ENCODE measurements around the gene CNTN1. TPM values are rescaled to one million over a fixed set of nuclear protein-coding genes. Genes with fewer than 3 reads are reported as not detected.

CNTN1 gene
- total RNA-seq, 1 experiment from 2014 or later, result 4.6 TPM

- Histone ChIP-seq H3K4me1 (replicated peaks) (no peaks in the 10 kb centered on the region), H3K27ac (no peak overlapping the region), H3K9me3 (replicated peaks) (no peaks in the 10 kb centered on the region), H3K4me3 (no peak overlapping the region), H3K27me3 (replicated peaks) (no peaks in the 10 kb centered on the region), H3K36me3 (no peaks in the 10 kb centered on the region)
- no peak for DNase-seq (ENCODE audit: low read depth in 1 of 2, low spot score in 2 of 2)
Measured at GRCh38 chr12:40992674-40993073, 300.4 kb downstream of the CNTN1 start.

GRCh38 chr12:40993158-40993557 lies 300.9 kb downstream of the CNTN1 start:
- Histone ChIP-seq H3K27me3 (replicated peaks) (no peaks in the 10 kb centered on the region), H3K9me3 (replicated peaks) (no peaks in the 10 kb centered on the region), H3K36me3 (no peaks in the 10 kb centered on the region), H3K27ac (no peak overlapping the region), H3K4me3 (no peak overlapping the region), H3K4me1 (replicated peaks) (no peaks in the 10 kb centered on the region)
- DNase-seq (ENCODE audit: low read depth in 1 of 2, low spot score in 2 of 2), result no peak

- no peak for DNase-seq (ENCODE audit: low read depth in 1 of 2, low spot score in 2 of 2)
- H3K4me3 ChIP-seq, result no peak overlapping the region
- H3K27me3 ChIP-seq (replicated peaks), result no peaks in the 10 kb centered on the region
Measured at GRCh38 chr12:40996091-40996490, 303.9 kb downstream of the CNTN1 start.

GRCh38 chr12:40999210-40999609 lies 307.0 kb downstream of the CNTN1 start:
- H3K27me3 ChIP-seq (replicated peaks), result no peaks in the 10 kb centered on the region
- 0 out of 2 replicates have a peak, but pooled peaks cover 2% of the 10 kb centered on the region for H3K9me3 ChIP-seq (replicated peaks)
- no peaks in the 10 kb centered on the region for H3K4me1 ChIP-seq (replicated peaks)
- no peaks in the 10 kb centered on the region for H3K36me3 ChIP-seq
- DNase-seq (ENCODE audit: low read depth in 1 of 2, low spot score in 2 of 2), result no peak
- no peak overlapping the region for H3K4me3 ChIP-seq
- no peak overlapping the region for H3K27ac ChIP-seq

More at GRCh38 chr12:40996091-40996490, 303.9 kb downstream of the CNTN1 start:
- Histone ChIP-seq H3K4me1 (replicated peaks) (no peaks in the 10 kb centered on the region), H3K9me3 (replicated peaks) (no peaks in the 10 kb centered on the region), H3K36me3 (no peaks in the 10 kb centered on the region), H3K27ac (no peak overlapping the region)

DNA sequence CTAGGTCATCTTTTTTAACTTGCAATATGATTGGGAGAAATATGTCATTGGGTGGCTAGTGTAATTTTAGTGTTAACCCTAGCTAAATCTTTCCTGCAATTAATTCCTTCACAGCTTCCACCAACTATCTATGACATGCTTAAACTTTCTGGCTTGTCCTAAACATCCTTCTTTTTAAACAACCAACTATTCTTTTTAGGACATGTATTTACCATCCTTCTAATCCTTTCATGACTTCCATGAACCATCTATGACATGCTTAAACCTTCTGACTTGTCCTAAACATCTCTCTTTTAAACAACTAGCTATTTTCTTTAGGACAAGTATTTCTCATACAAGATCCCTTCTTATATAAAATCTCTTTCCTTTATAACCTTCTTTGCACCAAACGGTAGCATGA lies 316.2 kb downstream of the CNTN1 start:
- Histone ChIP-seq H3K9me3 (replicated peaks) (peaks cover 7% of the 10 kb centered on the region; the same call in 1 of the 2 replicates), H3K4me1 (replicated peaks) (peaks cover 3% of the 10 kb centered on the region), H3K4me3 (no peak overlapping the region), H3K27me3 (replicated peaks) (no peaks in the 10 kb centered on the region), H3K27ac (no peak overlapping the region), H3K36me3 (no peaks in the 10 kb centered on the region)
- no peak for DNase-seq (ENCODE audit: low read depth in 1 of 2, low spot score in 2 of 2)

DNA sequence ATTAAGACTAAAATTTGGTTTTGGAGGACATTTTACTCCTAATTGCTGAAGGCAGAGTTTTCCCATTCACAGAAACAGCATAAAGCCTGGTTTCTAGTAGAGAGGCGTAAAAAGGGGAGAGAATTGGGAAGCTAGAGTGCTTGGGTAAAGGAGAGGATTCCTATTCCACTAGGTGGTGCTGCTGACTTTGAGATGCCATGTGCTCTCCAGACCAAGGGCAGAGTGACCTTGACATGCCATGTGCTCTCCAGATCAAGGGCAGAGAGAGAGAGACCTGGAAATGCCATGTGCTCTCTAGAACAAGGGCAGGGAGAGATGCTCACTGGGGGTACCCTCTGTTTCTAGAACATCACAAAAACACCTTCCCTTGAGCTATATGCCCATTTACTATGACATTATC lies 319.7 kb downstream of the CNTN1 start:
- Histone ChIP-seq H3K36me3 (no peaks in the 10 kb centered on the region), H3K4me3 (no peak overlapping the region), H3K27ac (no peak overlapping the region), H3K4me1 (replicated peaks) (peaks cover 19% of the 10 kb centered on the region), H3K9me3 (replicated peaks) (peaks cover 7% of the 10 kb centered on the region; the same call in 1 of the 2 replicates), H3K27me3 (replicated peaks) (no peaks in the 10 kb centered on the region)
- DNase-seq (ENCODE audit: low read depth in 1 of 2, low spot score in 2 of 2), result no peak

GRCh38 chr12:41013881-41014642 lies 321.8 kb downstream of the CNTN1 start:
- peak in 1 of 2 experiments; percentile 72 for DNase-seq (ENCODE audit: low read depth in 1 of 2, low spot score in 2 of 2)
- H3K36me3 ChIP-seq, result no peaks in the 10 kb centered on the region
- H3K9me3 ChIP-seq (replicated peaks), result no peaks in the 10 kb centered on the region
- H3K4me3 ChIP-seq, result no peak overlapping the region
- H3K27ac ChIP-seq, result peak overlapping the region; percentile 37
- H3K4me1 ChIP-seq (replicated peaks), result peaks cover 19% of the 10 kb centered on the region
- H3K27me3 ChIP-seq (replicated peaks), result no peaks in the 10 kb centered on the region

GRCh38 chr12:41014643-41015020 lies 322.4 kb downstream of the CNTN1 start:
- no peaks in the 10 kb centered on the region for H3K9me3 ChIP-seq (replicated peaks)
- no peaks in the 10 kb centered on the region for H3K36me3 ChIP-seq
- H3K4me3 ChIP-seq, result no peak overlapping the region
- peak in 1 of 2 experiments; percentile 79 for DNase-seq (ENCODE audit: low read depth in 1 of 2, low spot score in 2 of 2)
- H3K27ac ChIP-seq, result peak overlapping the region; percentile 37; the same call in 1 of the 2 replicates
- H3K4me1 ChIP-seq (replicated peaks), result peaks cover 19% of the 10 kb centered on the region
- no peaks in the 10 kb centered on the region for H3K27me3 ChIP-seq (replicated peaks)

DNA sequence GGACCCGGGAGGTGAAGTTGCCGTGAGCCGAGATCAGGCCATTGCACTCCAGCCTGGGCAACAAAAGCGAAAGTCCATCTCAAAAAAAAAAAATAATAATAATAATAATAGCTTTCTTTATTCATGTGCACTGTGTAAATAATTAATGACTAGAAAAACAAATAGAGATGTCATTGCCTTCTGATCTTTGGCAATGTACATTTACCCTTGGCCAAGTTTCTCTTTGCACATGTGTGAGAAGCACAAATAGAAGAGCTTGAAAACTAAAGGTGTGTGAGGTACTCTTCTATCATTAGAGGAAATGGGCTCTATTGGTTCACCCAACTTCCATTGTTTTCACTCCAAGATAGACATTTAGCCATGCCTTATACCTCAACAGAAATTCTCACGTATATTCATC lies 325.8 kb downstream of the CNTN1 start:
- no peak for DNase-seq (ENCODE audit: low read depth in 1 of 2, low spot score in 2 of 2)
- Histone ChIP-seq H3K27ac (no peak overlapping the region), H3K36me3 (no peaks in the 10 kb centered on the region), H3K4me3 (no peak overlapping the region), H3K27me3 (replicated peaks) (no peaks in the 10 kb centered on the region), H3K9me3 (replicated peaks) (no peaks in the 10 kb centered on the region), H3K4me1 (replicated peaks) (peaks cover 19% of the 10 kb centered on the region)

GRCh38 chr12:41019461-41019860 lies 327.2 kb downstream of the CNTN1 start:
- DNase-seq (ENCODE audit: low read depth in 1 of 2, low spot score in 2 of 2), result no peak
- H3K27ac ChIP-seq, result no peak overlapping the region
- H3K36me3 ChIP-seq, result no peaks in the 10 kb centered on the region

DNA sequence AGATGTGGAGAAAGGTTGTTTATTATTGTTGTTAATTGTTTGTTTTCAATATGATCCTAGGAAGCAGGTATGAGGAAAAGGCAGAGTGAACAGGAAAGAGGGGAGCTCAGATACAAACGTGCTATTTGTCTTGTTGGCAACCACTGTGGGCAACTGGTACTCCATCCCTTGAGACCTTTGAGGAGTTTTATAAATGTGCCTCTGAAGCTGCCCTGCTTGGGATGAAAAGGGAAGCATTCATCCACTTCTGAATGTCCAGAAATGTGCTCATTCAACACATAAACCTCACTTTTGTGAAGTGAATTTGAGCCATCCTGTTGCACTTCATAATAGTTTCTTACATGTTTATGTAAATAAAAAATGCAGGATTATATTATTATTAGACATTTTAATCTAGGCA lies 331.6 kb downstream of the CNTN1 start:
- H3K36me3 ChIP-seq, result no peaks in the 10 kb centered on the region

More at GRCh38 chr12:41019461-41019860, 327.2 kb downstream of the CNTN1 start:
- H3K4me3 ChIP-seq, result no peak overlapping the region
- no peaks in the 10 kb centered on the region for H3K9me3 ChIP-seq (replicated peaks)
- H3K4me1 ChIP-seq (replicated peaks), result peaks cover 7% of the 10 kb centered on the region
- no peaks in the 10 kb centered on the region for H3K27me3 ChIP-seq (replicated peaks)

DNA sequence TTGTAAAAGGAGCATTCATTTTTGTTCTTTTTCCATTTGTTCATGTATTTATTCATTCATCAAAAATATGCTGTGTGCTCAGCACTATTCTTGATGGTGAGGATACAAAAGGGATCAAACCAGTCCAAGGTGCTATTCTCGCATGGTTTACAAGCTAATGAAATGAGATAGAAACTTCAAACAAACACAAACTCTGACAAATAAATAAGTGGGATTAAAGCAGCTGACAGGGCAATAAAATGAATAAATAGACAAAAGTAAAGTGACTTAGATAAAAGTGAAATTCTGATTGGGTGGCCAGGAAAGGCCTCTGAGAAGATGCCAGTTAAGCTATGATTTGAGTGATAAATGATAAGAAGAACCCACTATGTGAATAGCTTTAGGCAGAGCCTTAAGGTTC lies 333.9 kb downstream of the CNTN1 start:
- no peak overlapping the region for H3K27ac ChIP-seq
- no peak overlapping the region for H3K4me3 ChIP-seq
- no peaks in the 10 kb centered on the region for H3K27me3 ChIP-seq (replicated peaks)
- no peaks in the 10 kb centered on the region for H3K36me3 ChIP-seq
- H3K4me1 ChIP-seq (replicated peaks), result no peaks in the 10 kb centered on the region
- H3K9me3 ChIP-seq (replicated peaks), result no peaks in the 10 kb centered on the region
- no peak for DNase-seq (ENCODE audit: low read depth in 1 of 2, low spot score in 2 of 2)

More for the DNA sequence above, 331.6 kb downstream of the CNTN1 start:
- no peak overlapping the region for H3K4me3 ChIP-seq
- no peaks in the 10 kb centered on the region for H3K9me3 ChIP-seq (replicated peaks)
- H3K27ac ChIP-seq, result no peak overlapping the region
- DNase-seq (ENCODE audit: low read depth in 1 of 2, low spot score in 2 of 2), result no peak
- no peaks in the 10 kb centered on the region for H3K27me3 ChIP-seq (replicated peaks)
- no peaks in the 10 kb centered on the region for H3K4me1 ChIP-seq (replicated peaks)

DNA sequence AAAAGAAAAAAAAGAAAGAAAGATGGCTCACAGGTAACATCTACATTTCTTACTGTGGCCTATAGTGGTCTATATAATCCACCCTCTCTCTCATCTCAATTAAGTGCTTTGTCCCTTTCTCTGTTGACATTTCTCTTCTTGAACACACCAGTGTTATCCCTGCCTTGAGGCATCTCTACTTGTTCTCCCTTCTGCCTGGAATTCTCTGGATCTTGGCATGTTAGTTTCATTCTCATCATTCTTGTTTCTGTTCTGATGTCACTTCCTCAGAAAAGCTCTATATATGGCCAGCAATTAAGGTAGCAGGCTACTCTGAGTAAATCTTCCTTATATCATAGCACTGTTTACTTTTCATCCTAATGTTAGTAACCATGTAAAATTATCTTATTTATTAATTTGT lies 340.1 kb downstream of the CNTN1 start:
- H3K4me1 ChIP-seq (replicated peaks), result no peaks in the 10 kb centered on the region
- no peak for DNase-seq (ENCODE audit: low read depth in 1 of 2, low spot score in 2 of 2)
- no peaks in the 10 kb centered on the region for H3K27me3 ChIP-seq (replicated peaks)

GRCh38 chr12:41034686-41035085 lies 342.4 kb downstream of the CNTN1 start:
- no peaks in the 10 kb centered on the region for H3K36me3 ChIP-seq
- no peak overlapping the region for H3K4me3 ChIP-seq
- DNase-seq (ENCODE audit: low read depth in 1 of 2, low spot score in 2 of 2), result no peak
- H3K4me1 ChIP-seq (replicated peaks), result no peaks in the 10 kb centered on the region
- no peak overlapping the region for H3K27ac ChIP-seq
- no peaks in the 10 kb centered on the region for H3K27me3 ChIP-seq (replicated peaks)
- no peaks in the 10 kb centered on the region for H3K9me3 ChIP-seq (replicated peaks)

More for the DNA sequence above, 340.1 kb downstream of the CNTN1 start:
- H3K4me3 ChIP-seq, result no peak overlapping the region
- H3K36me3 ChIP-seq, result no peaks in the 10 kb centered on the region
- H3K9me3 ChIP-seq (replicated peaks), result no peaks in the 10 kb centered on the region
- no peak overlapping the region for H3K27ac ChIP-seq
